ENCODE data around the gene ZNF883.

DNA sequence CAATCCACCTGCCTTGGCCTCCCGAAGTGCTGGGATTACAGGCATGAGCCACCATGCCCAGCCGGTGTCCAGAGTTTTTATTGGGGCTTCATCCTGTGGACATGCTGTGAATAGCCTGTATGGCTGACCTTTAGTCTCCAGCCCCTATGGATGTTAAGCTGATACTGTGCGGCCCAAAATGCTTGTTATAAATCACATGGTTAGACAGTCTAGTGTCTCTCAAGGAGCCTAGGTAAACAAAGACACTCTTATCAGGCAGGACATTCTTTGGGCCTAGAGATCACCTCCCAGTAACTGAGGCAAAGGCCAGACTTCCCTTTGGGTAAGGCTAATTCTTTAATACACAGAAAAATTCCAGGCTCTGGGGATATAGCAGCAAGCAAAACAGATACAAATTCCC is 99.4 kb downstream of the ZNF883 start:
- TF ChIP-seq, protein P1, sequence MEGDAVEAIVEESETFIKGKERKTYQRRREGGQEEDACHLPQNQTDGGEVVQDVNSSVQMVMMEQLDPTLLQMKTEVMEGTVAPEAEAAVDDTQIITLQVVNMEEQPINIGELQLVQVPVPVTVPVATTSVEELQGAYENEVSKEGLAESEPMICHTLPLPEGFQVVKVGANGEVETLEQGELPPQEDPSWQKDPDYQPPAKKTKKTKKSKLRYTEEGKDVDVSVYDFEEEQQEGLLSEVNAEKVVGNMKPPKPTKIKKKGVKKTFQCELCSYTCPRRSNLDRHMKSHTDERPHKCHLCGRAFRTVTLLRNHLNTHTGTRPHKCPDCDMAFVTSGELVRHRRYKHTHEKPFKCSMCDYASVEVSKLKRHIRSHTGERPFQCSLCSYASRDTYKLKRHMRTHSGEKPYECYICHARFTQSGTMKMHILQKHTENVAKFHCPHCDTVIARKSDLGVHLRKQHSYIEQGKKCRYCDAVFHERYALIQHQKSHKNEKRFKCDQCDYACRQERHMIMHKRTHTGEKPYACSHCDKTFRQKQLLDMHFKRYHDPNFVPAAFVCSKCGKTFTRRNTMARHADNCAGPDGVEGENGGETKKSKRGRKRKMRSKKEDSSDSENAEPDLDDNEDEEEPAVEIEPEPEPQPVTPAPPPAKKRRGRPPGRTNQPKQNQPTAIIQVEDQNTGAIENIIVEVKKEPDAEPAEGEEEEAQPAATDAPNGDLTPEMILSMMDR (IDR thresholded peaks at IDR 0.05) = no peak
- TF ChIP-seq POLR2A (IDR thresholded peaks at IDR 0.05) = no peak
